ENCODE results near the gene ZGPAT.

GRCh38 chr20:63691711-63692435 lies 16.0 kb upstream of the ZGPAT start:
- TF ChIP-seq E2F4 (IDR thresholded peaks at IDR 0.05; ENCODE audit: low read depth, low read length) (no peak), ZBTB33 (IDR thresholded peaks at IDR 0.05) (no peak), TAF1 (IDR thresholded peaks at IDR 0.05; ENCODE audit: borderline replicate concordance, low read depth, low read length) (no peak), NR2C1 (IDR thresholded peaks at IDR 0.05) (no peak), SIN3A (IDR thresholded peaks at IDR 0.05; ENCODE audit: low read depth, low read length) (no peak), RUNX3 (IDR thresholded peaks at IDR 0.05; ENCODE audit: low read length) (no peak), ZNF274 (IDR thresholded peaks at IDR 0.05; ENCODE audit: insufficient read depth, insufficient read length) (no peak), CHD1 (IDR thresholded peaks at IDR 0.05; ENCODE audit: low read depth, low read length) (no peak), FOXM1 (IDR thresholded peaks at IDR 0.05; ENCODE audit: low read depth, low read length) (no peak), BHLHE40 (IDR thresholded peaks at IDR 0.05; ENCODE audit: borderline replicate concordance in 1 of 2, low read depth in 2 of 2, low read length in 1 of 2) (no peak)

All from GM12878 (cell line).